GM12865 (cell line): ENCODE data around the gene C3AR1.

Source experiments
- DNase-seq: peaks from one replicate; pipeline ENCODE4 v3.0.0; 2010; ENCODE audit warnings: low read depth
- H3K4me3 ChIP-seq: 2 replicates; pipeline ENCODE4 v1.5.1; 2011; ENCODE audit warnings: mild to moderate bottlenecking, low read depth, low read length, control low read depth
- TF ChIP-seq, protein P1 (sequence below): IDR thresholded peaks from 2 replicates; pipeline ENCODE4 v1.5.1; 2011; ENCODE audit warnings: low read length, control low read depth, low read depth, inconsistent platforms; ENCODE audit not compliant: insufficient read depth; ENCODE audit errors: missing control alignments

The C3AR1 gene

DNA sequence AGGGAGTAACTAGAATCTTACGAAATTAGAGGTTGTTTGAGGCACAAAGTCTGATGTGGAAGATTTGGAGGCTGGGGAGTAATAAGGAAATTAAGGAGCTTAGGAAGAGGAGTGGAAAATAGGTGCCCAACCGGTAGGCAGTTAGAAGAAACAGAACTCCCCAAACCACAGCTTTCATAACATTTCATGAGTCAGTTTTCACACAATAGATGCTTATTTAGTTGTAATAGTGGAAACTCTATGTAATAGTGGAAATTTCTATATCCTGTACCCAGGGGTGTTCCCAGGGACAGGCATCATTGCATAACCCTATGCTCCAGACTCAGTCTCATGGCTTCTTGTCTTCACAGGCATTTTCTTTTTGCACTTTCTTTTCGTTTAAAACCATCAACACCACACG, 8.3 kb downstream of the C3AR1 start:
- no peak for DNase-seq
- TF ChIP-seq, protein P1, sequence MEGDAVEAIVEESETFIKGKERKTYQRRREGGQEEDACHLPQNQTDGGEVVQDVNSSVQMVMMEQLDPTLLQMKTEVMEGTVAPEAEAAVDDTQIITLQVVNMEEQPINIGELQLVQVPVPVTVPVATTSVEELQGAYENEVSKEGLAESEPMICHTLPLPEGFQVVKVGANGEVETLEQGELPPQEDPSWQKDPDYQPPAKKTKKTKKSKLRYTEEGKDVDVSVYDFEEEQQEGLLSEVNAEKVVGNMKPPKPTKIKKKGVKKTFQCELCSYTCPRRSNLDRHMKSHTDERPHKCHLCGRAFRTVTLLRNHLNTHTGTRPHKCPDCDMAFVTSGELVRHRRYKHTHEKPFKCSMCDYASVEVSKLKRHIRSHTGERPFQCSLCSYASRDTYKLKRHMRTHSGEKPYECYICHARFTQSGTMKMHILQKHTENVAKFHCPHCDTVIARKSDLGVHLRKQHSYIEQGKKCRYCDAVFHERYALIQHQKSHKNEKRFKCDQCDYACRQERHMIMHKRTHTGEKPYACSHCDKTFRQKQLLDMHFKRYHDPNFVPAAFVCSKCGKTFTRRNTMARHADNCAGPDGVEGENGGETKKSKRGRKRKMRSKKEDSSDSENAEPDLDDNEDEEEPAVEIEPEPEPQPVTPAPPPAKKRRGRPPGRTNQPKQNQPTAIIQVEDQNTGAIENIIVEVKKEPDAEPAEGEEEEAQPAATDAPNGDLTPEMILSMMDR, result no peak
- no peak overlapping the region for H3K4me3 ChIP-seq

DNA sequence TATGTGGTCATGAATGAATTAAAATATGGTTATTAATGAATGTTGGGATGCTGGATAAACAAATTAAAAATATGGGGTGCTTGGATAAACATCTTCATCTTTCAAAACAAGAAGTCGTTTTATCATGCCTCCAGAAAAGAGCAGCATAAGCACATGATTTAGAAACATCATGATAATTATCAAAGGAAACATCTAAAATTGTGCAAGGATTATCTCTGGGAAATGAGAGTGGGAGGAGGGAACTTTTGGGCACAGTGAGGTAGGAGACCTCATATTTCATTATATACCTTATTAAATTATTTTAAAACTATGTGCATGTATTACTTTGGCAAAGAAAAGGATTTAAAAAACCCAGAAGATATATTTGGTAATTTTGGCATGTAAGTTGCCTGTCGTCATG, 8.9 kb downstream of the C3AR1 start:
- DNase-seq, result no peak
- TF ChIP-seq, protein P1, result no peak
- H3K4me3 ChIP-seq, result no peak overlapping the region

DNA sequence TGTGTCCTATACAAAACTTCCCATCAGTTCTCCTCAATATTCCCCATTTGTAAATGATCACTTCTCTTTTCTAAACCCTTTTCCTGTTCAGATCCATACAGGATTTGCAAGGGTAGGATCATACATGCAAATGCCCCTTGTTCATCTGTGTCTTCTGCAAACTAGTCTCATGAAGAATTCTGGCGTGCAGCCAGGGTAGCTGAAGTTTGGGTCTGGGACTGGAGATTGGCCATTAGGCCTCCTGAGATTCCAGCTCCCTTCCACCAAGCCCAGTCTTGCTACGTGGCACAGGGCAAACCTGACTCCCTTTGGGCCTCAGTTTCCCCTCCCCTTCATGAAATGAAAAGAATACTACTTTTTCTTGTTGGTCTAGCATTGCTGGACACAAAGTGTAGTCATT, 11.3 kb downstream of the C3AR1 start:
- DNase-seq, result no peak
- H3K4me3 ChIP-seq, result no peak overlapping the region
- TF ChIP-seq, protein P1, result no peak

DNA sequence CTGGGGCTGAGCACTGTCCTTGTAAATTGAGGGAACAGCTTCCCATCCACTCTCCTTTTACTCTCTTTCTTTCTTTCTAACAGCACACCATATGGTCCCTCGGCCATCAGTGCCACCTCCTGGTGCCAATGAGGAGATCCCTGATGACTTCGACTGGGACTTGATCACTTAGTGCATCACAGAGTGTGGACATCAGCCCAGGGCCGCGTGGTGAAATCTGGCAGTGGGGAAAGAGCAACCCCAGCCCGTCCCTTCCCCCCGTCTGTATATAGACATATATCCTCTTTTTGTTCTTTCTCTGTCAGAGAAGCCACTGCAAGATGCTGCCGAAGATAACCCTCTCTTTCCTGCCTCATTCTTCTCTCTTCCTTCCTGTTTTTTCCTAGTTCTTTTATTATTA, 13.5 kb downstream of the C3AR1 start:
- DNase-seq, result no peak

DNA sequence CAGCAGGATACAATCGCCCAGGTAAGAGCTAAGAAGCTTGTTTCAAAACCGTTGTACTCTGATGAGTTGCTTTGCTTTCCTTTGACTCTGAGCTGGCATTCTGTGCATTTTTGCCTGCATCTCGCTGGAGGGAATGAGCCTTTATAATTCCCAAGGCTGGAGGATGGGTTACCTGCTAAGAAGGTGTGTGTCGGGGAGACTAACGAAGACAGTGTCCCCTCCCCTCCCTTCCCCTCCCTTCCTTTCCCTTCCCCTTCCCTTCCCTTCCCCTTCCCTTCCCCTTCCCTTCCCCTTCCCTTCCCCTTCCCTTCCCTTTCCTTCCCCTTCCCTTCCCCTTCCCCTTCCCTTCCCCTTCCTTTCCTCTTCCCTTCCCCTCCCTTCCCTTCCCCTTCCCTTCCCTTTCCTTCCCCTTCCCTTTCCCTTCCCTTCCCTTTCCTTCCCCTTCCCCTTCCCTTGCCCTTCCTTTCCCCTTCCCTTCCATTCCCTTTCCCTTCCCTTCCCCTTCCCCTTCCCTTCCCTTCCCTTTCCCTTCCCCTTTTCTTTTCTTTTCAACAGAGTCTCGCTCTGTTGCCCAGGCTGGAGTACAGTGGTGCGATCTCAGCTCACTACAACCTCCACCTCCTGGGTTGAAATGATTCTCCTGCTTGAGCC, 15.4 kb downstream of the C3AR1 start:
- DNase-seq, result no peak
- TF ChIP-seq, protein P1, result no peak
- no peak overlapping the region for H3K4me3 ChIP-seq

More for the DNA sequence above, 13.5 kb downstream of the C3AR1 start:
- no peak overlapping the region for H3K4me3 ChIP-seq
- TF ChIP-seq, protein P1, result no peak

DNA sequence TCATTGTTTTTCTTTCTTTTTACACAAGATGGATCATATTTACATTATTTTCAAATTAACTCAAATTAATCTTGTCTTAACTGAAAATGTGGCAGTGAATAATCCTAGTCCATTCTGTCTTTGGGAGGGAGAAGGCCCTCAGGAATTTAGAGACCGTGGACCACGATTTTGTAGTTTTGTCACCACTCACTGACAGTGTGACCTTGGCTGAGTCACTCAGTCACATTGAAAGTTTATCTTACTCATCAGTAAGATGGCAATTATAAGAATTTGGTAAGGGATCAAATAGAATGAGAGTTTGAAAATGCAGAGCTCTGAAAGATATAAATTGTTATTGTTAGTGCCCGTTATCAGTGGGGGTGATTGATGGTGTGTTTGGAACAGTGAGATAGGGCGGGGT, 17.3 kb downstream of the C3AR1 start:
- no peak for DNase-seq
- H3K4me3 ChIP-seq, result no peak overlapping the region
- TF ChIP-seq, protein P1, result no peak

DNA sequence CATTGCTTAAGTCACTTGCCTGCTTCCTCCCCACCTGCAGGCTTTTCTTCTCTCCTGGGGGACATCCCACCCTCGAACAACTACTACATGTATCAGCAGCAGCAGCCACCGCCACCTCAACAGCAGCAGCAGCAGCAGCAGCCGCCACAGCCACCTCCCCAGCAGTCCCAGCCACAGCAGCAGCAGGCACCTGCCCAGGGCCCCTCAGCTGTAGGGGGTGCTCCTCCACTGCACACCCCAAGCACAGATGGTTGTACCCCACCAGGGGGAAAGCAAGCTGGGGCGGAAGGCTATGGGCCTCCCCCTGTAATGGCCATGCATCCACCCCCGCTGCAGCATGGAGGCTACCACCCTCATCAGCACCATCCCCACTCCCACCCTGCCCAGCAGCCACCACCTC, 18.3 kb downstream of the C3AR1 start:
- TF ChIP-seq, protein P1, result no peak
- DNase-seq, result no peak
- H3K4me3 ChIP-seq, result no peak overlapping the region
